ENCODE data around the gene LRRC4C.

DNA sequence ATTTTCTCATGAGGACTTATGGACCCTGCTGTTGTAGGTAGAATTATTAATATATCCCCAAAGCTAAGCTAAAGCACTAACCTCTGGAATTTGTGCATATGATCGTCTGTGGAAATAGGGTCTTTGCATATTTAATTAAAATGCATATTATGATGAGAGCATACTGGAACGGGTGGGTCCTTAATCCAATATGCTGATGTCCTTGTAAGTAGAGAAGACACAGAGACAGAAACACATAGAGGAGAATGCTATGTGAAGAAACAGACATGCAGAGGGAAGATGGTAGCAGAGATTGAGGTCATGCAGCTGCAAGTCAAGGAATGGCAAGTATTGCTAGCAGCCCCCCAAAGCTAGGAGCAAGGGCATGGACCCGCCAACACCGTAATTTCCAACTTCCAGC, 439.2 kb downstream of the LRRC4C start:
- TF ChIP-seq POLR2A (IDR thresholded peaks at IDR 0.05; ENCODE audit: low read length): no peak
- no peak for TF ChIP-seq GATA1 (IDR thresholded peaks at IDR 0.05; ENCODE audit: low read depth, low read length)
